HepG2 (cell line): ENCODE measurements around the gene CDK6. TPM values are rescaled to one million over a fixed set of nuclear protein-coding genes. Genes with fewer than 3 reads are reported as not detected.

ENCODE experiments used
- ATAC-seq: fragments of 200-7000 bp; cut with Tn5 transposase; 3 replicates; pipeline ENCODE4 v1.9.1; 2020; ENCODE audit warnings: mild to moderate bottlenecking, moderate library complexity
- BruUV-seq: library from RNA; stranded (reverse); fragments of 400-500 nt; replicated peaks from 2 replicates; lab custom pipeline; 2021; lab: Mats Ljungman, UMichigan
- CTCF ChIA-PET: fragments of 300-600 bp; formaldehyde crosslinking; extraction: SDS; loops from one replicate; lab custom pipeline; 2021; ENCODE audit warnings: low total read pairs, inconsistent platforms, low intra/inter-chr PET ratio; lab: Yijun Ruan, JAX
- POLR2A ChIA-PET: fragments of 350-600 bp; sonication (Branson Sonifier 250); formaldehyde crosslinking; loops from one replicate; lab custom pipeline; 2020; ENCODE audit warnings: antibody characterized with exemption, inconsistent platforms; lab: Yijun Ruan, JAX
- DNase-seq: peaks from one replicate; pipeline ENCODE4 v3.0.0-alpha.2; 2015; ENCODE audit warnings: low spot score
- FAIRE-seq: peaks from 3 replicates; lab custom pipeline; 2011; peaks lifted over from hg19 to GRCh38; lab: Jason Lieb, UNC
- H2AFZ ChIP-seq: one replicate; pipeline ENCODE4 v1.6.1; 2011; ENCODE audit warnings: low read length, inconsistent platforms
- H3K27ac ChIP-seq: fragments of 300-600 bp; 3 replicates; pipeline ENCODE4 v1.8.0; 2011; ENCODE audit warnings: mixed run types, mild to moderate bottlenecking, mixed read lengths, low read length, inconsistent platforms; ENCODE audit not compliant: insufficient read depth; ENCODE audit errors: extremely low read length
- H3K27me3 ChIP-seq, 2 experiments: fragments of 200-600 bp in 1 of 2; 2 replicates in 1 of 2; 3 replicates in 1 of 2; pipeline versions ENCODE4 v1.6.0 to v1.8.0; 2011; ENCODE audit warnings: low read length in 2 of 2, mild to moderate bottlenecking in 2 of 2, moderate library complexity in 2 of 2, inconsistent platforms in 1 of 2; ENCODE audit not compliant: insufficient read depth in 2 of 2, control insufficient read depth in 1 of 2
- H3K36me3 ChIP-seq, 2 experiments: fragments of 200-600 bp in 1 of 2; replicated peaks in 1 of 2; 2 replicates in 1 of 2; 3 replicates in 1 of 2; pipeline versions ENCODE4 v1.5.1 to v1.8.0; 2011; ENCODE audit warnings: low read length in 2 of 2, inconsistent platforms in 1 of 2; ENCODE audit not compliant: insufficient read depth in 2 of 2, control insufficient read depth in 1 of 2
- H3K4me1 ChIP-seq: 2 replicates; pipeline ENCODE4 v1.5.1; 2012; ENCODE audit warnings: low read length, inconsistent platforms; ENCODE audit not compliant: insufficient read depth
- H3K4me2 ChIP-seq: 2 replicates; pipeline ENCODE4 v1.6.0; 2011; ENCODE audit warnings: low read depth, low read length, inconsistent platforms
- H3K4me3 ChIP-seq, 3 experiments: fragments of 200-600 bp in 1 of 3; sonication (generic), shearing (Covaris generic) in 1 of 3; replicated peaks in 1 of 3; 2 replicates each; pipeline ENCODE4 v1.5.1; 2011 to 2016; ENCODE audit warnings: low read length in 3 of 3, inconsistent platforms in 2 of 3, low read depth in 2 of 3, mild to moderate bottlenecking in 2 of 3, control low read depth in 1 of 3, mixed read lengths in 1 of 3; ENCODE audit not compliant: insufficient read depth in 1 of 3
- H3K79me2 ChIP-seq: one replicate; pipeline ENCODE4 v1.6.1; 2011; ENCODE audit warnings: low read length, inconsistent platforms; ENCODE audit not compliant: insufficient read depth
- H3K9ac ChIP-seq: 2 replicates; pipeline ENCODE4 v1.6.0; 2011; ENCODE audit warnings: mild to moderate bottlenecking, low read depth, low read length, inconsistent platforms; ENCODE audit not compliant: insufficient read depth
- H3K9me3 ChIP-seq: 2 replicates; pipeline ENCODE4 v1.5.1; 2012; ENCODE audit warnings: mild to moderate bottlenecking, low read length
- H4K20me1 ChIP-seq: 2 replicates; pipeline ENCODE4 v1.6.0; 2011; ENCODE audit warnings: inconsistent platforms, mild to moderate bottlenecking, low read length, moderate library complexity; ENCODE audit not compliant: insufficient read depth
- ARID5B ChIP-seq: IDR thresholded peaks from 2 replicates; pipeline ENCODE4 v1.4.0; 2020; ENCODE audit warnings: mild to moderate bottlenecking, missing genetic modification reagents
- ASH2L ChIP-seq: fragments of 300-600, 200-600 bp; sonication (generic); IDR thresholded peaks from 2 replicates; pipeline ENCODE4 v1.7.0; 2017; ENCODE audit warnings: low read depth, mild to moderate bottlenecking, moderate library complexity, mixed read lengths, low read length; ENCODE audit not compliant: insufficient read length
- DMAP1 ChIP-seq: IDR thresholded peaks from 2 replicates; pipeline ENCODE4 v1.6.1; 2016
- DR1 ChIP-seq: sonication (generic); formaldehyde crosslinking; IDR thresholded peaks from 2 replicates; pipeline ENCODE4 v1.8.0; 2021; ENCODE audit warnings: mild to moderate bottlenecking, missing genetic modification reagents, inconsistent platforms
- FOXP1 ChIP-seq, 2 experiments: fragments of 450-650 bp in 1 of 2; IDR thresholded peaks; 2 replicates each; pipeline ENCODE4 v1.6.1; 2017 to 2018; ENCODE audit warnings: antibody characterized with exemption in 1 of 2
- HDAC6 ChIP-seq: fragments of 200-600 bp; sonication (generic); IDR thresholded peaks from 2 replicates; pipeline ENCODE4 v1.7.0; 2017; ENCODE audit warnings: mild to moderate bottlenecking, antibody characterized with exemption, low read length, low read depth
- NFKB2 ChIP-seq: sonication (generic); formaldehyde crosslinking; IDR thresholded peaks from 2 replicates; pipeline ENCODE4 v1.4.0; 2020; ENCODE audit warnings: missing genetic modification reagents, borderline replicate concordance
- RAD21 ChIP-seq: fragments of 450-650 bp; formaldehyde crosslinking; IDR thresholded peaks from 2 replicates; pipeline ENCODE4 v1.5.0; 2020; ENCODE audit warnings: mild to moderate bottlenecking
- STAG1 ChIP-seq: sonication (generic); formaldehyde crosslinking; IDR thresholded peaks from 2 replicates; pipeline ENCODE4 v1.4.0; 2020; ENCODE audit warnings: missing genetic modification reagents
- ZNF549 ChIP-seq: sonication (generic); formaldehyde crosslinking; IDR thresholded peaks from 2 replicates; pipeline ENCODE4 v1.5.0; 2020; ENCODE audit warnings: missing genetic modification reagents
- WGBS: methylation state at CpG from one replicate; pipeline ENCODE4 v1.1.6; 2017; ENCODE audit warnings: low lambda C conversion rate; 5-methylcytosine and 5-hydroxymethylcytosine counted together
- in situ Hi-C: cut with HindIII; loops from 2 replicates; pipeline ENCODE4 v1.10.0; 2017; ENCODE audit warnings: low pct_unique_long_range_greater_than_20kb; ENCODE audit not compliant: extremely low pct_ligation_motif_present
- intact Hi-C: fragments of 100-400 bp; cut with micrococcal nuclease; formaldehyde crosslinking; loops from one replicate; pipeline ENCODE4 v1.10.0; 2022; ENCODE audit not compliant: unreplicated experiment
- polyA plus RNA-seq, 8 experiments: library from polyadenylated mRNA; depleted of rRNA in 3 of 8; stranded (reverse) in 7 of 8; unstranded in 1 of 8; fragments of >200 nt; fragmentation: Illumina TruSeq in 4 of 8; extraction: Trizol in 4 of 8; gene quantifications; 2 replicates each; pipeline versions ENCODE4 v1.2.1 to v1.2.3, GENCODE V29; 2011 to 2016; ENCODE audit warnings: low read depth in 4 of 8, missing spikeins in 1 of 8, mixed read lengths in 1 of 8; ENCODE audit not compliant: insufficient read depth in 1 of 8
- total RNA-seq, 5 experiments: library from RNA; depleted of rRNA; stranded (reverse); fragments of >200 nt; fragmentation: Illumina TruSeq; extraction: Trizol; gene quantifications; 2 replicates each; pipeline ENCODE4 v1.2.3, GENCODE V29; 2016; ENCODE audit warnings: low read depth in 1 of 5
- TF ChIP-seq, protein P1 (sequence below): IDR thresholded peaks from 2 replicates; pipeline ENCODE4 v1.6.1; 2012; ENCODE audit warnings: low read depth, low read length, improper control_type of control experiment
- TF ChIP-seq, protein P2 (sequence below): fragments of 450-650 bp; IDR thresholded peaks from 2 replicates; pipeline ENCODE4 v1.6.1; 2017
- TF ChIP-seq, protein P3 (sequence below): IDR thresholded peaks from 2 replicates; pipeline ENCODE4 v1.6.1; 2018; ENCODE audit warnings: missing genetic modification reagents
- TF ChIP-seq, protein P4 (sequence below): IDR thresholded peaks from 2 replicates; pipeline ENCODE4 v1.6.1; 2016; ENCODE audit warnings: missing compliant biosample characterization, missing genetic modification reagents, borderline replicate concordance

CDK6 gene
- total and polyA plus RNA-seq, 2 of the 13 experiments (the other 11 are each of a cell fraction or from before 2014, with no cell fraction given), result 34.6 to 90.8 TPM

DNA sequence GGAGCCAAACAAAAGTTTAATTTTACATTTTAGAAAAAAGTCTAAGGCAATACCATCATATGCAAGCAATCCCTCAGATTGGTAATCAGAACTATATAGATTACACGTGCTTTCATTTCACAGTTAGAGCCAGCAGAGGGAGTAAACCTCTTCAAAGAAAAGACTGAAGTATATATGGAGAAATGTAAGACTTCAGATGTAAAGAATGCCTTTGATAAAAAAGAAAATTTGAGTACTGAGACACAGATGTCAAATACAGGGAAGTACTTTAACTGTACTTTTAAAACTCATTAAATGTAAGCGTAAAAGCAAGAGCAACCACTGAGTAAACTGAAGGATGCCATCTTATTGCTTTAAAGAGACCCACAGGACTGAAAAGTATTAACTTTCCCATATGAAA, 144.8 kb downstream of the CDK6 start:
- no peak overlapping the region for H2AFZ ChIP-seq
- peaks cover 55% of the 10 kb centered on the region for H3K4me1 ChIP-seq
- DNase-seq (peak; percentile 68), FAIRE-seq (peak; percentile 36), ATAC-seq (no peak)
- in situ Hi-C loops, result no loop called here
- H3K4me2 ChIP-seq, result no peak overlapping the region
- H3K9ac ChIP-seq, result no peak overlapping the region
- 74% methylated on average over 2 of the region's 2 CpGs for WGBS
- CTCF ChIA-PET, result interaction anchor here (1.1 to 1.8 kb wide), 3 partner anchors 141 to 188 kb away, joined by 5 to 10 read pairs (median 9); no protein-coding TSS in a partner anchor
- H3K36me3 ChIP-seq, result peaks cover 4 to 33% of the 10 kb centered on the region in 2 experiments; a peak in 4 of 5 replicates
- no peak overlapping the region for H3K4me3 ChIP-seq
- H3K27me3 ChIP-seq, result no peaks in the 10 kb centered on the region
- H3K9me3 ChIP-seq, result no peaks in the 10 kb centered on the region
- BruUV-seq, result no TSS peak
- peaks cover 27% of the 10 kb centered on the region for H3K79me2 ChIP-seq
- H3K27ac ChIP-seq, result peak overlapping the region; percentile 23
- POLR2A ChIA-PET, result no interaction called here
- intact Hi-C loops, result loop anchor here (1.0 to 10.0 kb wide), 2 partner anchors 189 to 363 kb away; no protein-coding TSS in a partner anchor
- H4K20me1 ChIP-seq, result no peaks in the 10 kb centered on the region
- TF ChIP-seq, protein P1, sequence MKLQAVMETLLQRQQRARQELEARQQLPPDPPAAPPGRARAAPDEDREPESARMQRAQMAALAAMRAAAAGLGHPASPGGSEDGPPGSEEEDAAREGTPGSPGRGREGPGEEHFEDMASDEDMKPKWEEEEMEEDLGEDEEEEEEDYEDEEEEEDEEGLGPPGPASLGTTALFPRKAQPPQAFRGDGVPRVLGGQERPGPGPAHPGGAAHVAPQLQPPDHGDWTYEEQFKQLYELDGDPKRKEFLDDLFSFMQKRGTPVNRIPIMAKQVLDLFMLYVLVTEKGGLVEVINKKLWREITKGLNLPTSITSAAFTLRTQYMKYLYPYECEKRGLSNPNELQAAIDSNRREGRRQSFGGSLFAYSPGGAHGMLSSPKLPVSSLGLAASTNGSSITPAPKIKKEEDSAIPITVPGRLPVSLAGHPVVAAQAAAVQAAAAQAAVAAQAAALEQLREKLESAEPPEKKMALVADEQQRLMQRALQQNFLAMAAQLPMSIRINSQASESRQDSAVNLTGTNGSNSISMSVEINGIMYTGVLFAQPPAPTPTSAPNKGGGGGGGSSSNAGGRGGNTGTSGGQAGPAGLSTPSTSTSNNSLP, result peak; percentile 62; the same call in 1 of the 2 replicates
- no peak for TF ChIP-seq DMAP1 (CRISPR knock-in tag)
- no peak for TF ChIP-seq NFKB2 (CRISPR knock-in tag)
- peak; percentile 43; the same call in 1 of the 2 replicates for TF ChIP-seq RAD21
- no peak for TF ChIP-seq HDAC6
- TF ChIP-seq, protein P2, sequence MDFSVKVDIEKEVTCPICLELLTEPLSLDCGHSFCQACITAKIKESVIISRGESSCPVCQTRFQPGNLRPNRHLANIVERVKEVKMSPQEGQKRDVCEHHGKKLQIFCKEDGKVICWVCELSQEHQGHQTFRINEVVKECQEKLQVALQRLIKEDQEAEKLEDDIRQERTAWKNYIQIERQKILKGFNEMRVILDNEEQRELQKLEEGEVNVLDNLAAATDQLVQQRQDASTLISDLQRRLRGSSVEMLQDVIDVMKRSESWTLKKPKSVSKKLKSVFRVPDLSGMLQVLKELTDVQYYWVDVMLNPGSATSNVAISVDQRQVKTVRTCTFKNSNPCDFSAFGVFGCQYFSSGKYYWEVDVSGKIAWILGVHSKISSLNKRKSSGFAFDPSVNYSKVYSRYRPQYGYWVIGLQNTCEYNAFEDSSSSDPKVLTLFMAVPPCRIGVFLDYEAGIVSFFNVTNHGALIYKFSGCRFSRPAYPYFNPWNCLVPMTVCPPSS, result no peak
- TF ChIP-seq FOXP1 (IDR thresholded peaks at IDR 0.05), result no peak
- TF ChIP-seq FOXP1 (CRISPR knock-in tag; IDR thresholded peaks at IDR 0.05), result no peak
- peak; percentile 19 for TF ChIP-seq ASH2L
- TF ChIP-seq, protein P3, sequence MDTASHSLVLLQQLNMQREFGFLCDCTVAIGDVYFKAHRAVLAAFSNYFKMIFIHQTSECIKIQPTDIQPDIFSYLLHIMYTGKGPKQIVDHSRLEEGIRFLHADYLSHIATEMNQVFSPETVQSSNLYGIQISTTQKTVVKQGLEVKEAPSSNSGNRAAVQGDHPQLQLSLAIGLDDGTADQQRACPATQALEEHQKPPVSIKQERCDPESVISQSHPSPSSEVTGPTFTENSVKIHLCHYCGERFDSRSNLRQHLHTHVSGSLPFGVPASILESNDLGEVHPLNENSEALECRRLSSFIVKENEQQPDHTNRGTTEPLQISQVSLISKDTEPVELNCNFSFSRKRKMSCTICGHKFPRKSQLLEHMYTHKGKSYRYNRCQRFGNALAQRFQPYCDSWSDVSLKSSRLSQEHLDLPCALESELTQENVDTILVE (CRISPR knock-in tag), result peak; percentile 47; the same call in 1 of the 2 replicates
- 0 out of 2 replicates have a peak, but pooled peaks have one; percentile 6 for TF ChIP-seq ARID5B (CRISPR knock-in tag)
- TF ChIP-seq ZNF549, result no peak
- TF ChIP-seq DR1 (CRISPR knock-in tag), result no peak
- TF ChIP-seq, protein P4, sequence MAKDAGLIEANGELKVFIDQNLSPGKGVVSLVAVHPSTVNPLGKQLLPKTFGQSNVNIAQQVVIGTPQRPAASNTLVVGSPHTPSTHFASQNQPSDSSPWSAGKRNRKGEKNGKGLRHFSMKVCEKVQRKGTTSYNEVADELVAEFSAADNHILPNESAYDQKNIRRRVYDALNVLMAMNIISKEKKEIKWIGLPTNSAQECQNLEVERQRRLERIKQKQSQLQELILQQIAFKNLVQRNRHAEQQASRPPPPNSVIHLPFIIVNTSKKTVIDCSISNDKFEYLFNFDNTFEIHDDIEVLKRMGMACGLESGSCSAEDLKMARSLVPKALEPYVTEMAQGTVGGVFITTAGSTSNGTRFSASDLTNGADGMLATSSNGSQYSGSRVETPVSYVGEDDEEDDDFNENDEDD (CRISPR knock-in tag), result no peak
- peak; percentile 51; the same call in 1 of the 2 replicates for TF ChIP-seq STAG1 (CRISPR knock-in tag)
